ENCODE measurements around the gene STAT1.
"Not testable (repeated sequence)": the region's sequence is repeated elsewhere in the genome, so short reads cannot be mapped to it uniquely, and the experiment has no call there.

STAT1 gene

DNA sequence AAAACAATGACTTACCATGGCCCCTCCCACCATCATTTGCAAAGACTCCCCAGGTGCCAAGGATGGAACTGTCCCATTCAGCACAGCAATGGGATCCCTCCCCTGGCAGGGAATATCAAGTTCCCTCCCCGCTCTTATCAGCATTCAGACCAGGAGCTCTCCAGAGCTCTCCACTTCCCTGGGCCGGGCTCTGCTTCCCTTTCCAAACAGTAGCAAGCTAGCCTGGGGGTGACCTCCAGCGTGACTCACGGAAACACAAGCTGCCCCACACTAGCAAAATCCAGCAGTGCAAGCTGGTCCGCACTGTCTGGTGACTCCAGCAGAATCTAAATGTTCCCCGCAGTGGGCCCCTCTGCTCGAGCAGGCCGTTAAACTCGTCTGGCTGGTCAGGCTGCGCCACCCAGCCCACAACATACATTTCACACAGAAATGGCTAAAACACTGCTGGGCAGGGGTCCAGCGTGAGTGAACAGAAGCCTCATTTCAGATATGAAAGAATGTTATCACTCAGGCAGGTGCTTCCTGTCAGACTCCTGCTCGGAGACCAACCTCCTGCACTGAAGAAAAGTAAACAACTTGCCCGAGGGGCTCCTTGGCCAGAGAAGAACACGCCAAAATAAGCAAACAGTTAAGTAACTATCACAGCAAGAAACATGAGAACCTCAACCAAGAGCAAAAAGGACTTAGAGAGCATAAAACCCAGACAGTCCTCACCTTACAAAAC is 33.9 kb downstream of the STAT1 start:
- no peak for DNase-seq

DNA sequence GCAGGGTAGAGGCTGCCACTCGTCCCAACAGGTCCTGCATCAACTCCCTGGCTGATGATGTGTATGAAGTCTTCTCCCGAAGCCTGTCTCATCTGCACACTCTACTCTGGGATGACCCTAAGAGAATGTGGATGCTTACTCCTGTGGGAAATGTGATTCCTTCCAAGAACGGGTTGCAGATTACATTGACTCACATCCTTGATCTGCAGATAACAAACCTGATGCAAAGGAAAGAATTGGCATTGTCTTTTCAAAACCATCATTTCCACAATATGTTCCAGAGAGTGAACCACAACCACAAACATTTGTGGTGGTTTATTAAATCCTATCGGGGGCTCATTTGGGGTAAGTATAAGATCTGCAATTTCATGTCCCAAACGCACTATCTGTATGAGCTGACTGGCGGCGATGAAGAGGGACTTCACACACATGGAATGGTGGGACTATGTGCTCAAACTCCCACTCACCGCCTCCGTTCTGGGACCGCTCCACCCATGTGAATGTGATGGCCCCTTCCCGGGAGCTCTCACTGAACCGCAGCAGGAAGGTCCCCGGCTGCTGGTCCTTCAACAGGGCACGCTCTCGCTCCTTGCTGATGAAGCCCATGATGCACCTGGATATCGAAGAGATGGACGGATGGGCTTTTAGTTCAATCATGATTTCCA is 35.5 kb downstream of the STAT1 start:
- DNase-seq, result no peak

DNA sequence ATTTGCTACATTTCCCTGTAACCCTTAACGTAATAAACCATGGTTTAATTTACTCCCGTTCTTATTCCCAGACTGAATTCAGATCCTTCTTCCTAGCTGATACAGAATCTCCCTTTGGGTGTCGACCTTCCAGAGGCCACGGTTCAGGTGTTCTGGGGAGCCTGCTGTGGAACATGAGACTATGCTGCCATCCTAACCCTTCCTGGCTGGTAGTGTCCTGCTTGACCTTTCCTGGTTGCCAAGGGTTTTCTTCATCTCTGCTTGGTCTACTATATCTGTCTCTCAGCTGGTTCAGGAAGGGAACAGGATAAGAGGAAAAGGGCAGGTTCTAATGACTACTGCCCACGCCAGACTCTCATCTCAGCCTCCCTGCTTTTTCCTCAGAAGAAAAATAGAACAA is 36.5 kb downstream of the STAT1 start:
- no peak for DNase-seq

DNA sequence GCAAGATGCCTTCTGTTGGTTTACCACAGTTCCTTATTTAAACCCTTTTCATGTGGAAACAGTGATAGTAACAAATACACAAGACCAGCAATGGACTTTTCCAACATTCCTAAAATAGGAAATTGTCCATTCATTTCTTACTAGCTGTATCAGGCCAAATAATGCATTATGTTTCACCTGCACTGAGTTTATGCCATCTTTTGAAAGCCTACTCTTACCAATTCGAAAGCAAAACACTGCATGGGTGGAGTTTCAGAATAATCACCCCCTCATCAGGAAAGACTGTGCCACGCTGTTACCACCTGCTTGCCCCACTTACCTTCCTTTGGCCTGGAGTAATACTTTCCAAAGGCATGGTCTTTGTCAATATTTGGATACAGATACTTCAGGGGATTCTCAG is 37.5 kb downstream of the STAT1 start:
- no peak for DNase-seq

- DNase-seq, result no peak
These were observed 39.2 kb downstream of the STAT1 start for GRCh38 chr2:190974629-190975361.

DNA sequence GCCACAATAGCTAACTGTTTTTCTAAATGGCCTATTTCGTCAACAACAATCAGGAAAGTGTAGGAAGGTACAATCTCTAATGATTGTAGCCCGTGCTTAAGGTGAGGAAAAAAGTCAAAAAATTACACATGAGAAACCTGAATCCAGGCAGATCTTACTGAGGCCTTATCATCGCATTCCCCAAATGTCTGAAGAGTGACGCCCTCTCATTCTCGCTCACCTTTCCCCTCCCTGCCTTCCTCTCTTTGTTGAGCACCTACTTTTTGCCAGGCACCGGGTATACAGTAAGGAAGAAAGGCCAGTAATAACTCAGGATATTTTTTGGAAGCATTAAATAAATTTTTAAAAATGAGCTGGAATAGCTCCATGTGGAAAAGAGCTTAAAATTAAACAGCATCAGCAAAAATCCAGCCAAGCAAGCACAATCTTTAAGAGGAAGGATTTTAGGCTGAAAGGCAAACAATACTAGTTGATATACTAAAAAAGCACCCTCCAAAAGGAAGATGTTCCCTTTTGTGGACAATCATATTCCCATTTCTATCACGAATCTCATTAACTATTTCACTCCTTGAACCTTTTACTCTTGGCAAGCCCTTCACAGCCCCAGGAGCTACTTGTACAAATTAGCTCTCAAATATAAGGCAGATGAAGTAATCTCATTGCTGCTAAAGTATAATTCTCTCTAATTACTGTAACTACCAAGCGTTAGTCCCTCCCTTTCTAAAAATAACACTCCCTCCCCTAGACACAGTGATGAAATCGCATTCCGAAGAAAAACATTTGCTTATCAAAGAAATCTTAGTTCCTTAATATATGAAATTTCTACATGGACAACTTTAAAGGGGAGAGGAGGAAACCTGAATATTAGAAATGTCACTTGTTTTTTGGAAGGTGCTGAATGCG is 40.0 kb downstream of the STAT1 start:
- DNase-seq, result no peak

DNA sequence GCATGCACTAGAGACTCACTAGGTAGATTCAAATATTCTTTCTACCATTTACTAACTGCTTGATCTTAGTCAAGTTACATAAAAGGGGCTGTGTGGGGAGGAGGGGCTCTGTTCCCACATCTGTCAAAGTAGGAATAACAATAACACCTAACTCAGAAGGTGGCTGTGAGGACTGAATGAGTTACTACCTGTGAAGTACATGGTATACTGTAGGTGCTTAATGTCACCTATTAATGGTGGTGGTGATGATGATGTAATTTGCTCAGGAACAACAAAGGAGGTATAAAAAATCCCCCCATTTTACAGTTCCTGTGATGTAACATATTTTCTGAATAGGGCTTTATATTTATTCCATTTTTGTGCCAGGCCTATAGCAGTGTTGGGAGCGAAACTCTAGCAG is 40.7 kb downstream of the STAT1 start:
- DNase-seq, result no peak

DNA sequence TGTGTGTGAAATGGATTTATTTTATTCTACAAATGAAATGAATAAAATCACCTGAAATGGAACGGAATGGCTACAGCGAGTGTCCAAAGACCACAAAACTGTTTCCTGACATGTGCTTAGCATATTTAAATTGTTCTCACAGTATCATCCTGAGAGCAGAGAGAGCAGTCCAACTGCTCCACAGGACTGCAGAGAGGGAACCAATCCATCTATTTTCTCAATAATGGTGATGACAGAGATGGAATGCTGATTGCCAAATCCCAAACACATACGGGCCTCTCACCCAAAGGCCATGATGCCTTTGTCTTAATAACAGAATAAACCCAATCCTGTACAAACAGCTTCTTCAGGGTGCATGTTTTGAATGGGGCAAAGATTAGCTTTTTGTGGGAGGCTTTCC is 41.1 kb downstream of the STAT1 start:
- DNase-seq, result no peak

DNA sequence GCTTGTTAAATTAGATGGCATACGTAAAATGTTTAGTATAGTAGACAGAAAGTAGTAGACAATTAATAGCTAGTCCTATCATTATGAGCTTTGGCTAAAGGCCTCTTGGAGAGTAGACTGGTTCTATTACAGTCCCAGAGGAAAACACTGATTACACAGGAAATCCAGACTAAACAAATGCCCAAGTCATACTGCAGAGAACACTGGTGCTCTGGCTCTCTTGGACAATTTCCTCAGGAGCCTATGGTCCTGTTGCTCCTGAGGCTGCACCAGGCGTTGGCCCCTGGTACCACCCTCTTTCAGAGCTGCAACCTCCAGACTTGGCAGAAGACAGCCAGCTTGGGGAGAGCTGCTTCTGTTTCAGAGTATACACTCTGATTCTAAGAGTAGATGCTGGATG is 41.8 kb downstream of the STAT1 start:
- DNase-seq, result no peak

- no peak for DNase-seq
These were observed 43.0 kb downstream of the STAT1 start for GRCh38 chr2:190970873-190971506.

GRCh38 chr2:190970160-190970559 is 43.8 kb downstream of the STAT1 start:
- no peak for DNase-seq

DNA sequence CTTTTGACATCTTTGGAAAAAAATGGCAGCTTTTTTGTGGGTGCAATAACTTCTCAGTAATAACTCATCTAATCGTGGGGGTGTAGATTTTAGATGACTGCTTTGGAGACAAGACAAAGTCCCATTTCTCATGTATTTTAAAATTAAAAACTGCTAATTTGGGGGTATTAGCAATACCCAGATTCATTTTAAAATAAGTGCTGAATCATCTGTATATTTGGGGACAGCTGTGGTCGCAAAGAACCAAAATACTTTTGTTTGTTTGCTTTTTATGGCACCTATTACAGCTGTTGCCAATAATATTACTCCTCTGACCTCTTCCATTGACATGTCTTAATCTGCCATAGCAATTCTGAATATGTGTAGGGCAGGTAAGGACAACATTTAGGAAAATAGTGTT is 45.4 kb downstream of the STAT1 start:
- no peak for DNase-seq

DNA sequence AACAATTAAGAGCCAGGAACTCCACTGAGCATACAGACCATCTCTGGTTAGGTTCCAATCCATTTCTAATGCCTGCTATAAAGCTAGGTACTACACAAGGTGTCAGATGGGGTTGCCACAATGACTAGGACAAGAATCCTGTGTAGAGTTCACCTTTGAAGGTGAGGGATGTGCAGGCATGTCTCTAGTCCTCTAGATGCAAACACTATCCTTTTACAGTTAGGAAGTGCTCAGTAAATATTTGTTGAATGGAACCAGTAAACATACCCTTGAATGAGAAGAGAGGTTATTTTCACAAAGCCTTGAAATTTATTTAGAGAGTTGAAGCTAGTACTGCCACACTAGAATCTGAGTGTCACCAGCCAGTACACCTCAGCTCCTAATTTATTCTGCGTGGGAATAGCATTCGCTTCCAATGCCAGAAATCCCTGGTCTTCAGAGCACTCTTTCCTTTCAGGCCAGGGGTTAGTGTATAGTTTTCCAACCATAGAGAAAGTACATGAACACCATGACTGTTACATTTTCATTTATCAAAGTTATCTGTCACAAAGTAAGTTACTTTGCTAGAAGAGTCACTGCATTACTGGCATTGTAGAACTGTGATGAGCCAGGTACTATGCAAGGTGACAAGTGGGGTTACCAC is 48.3 kb downstream of the STAT1 start:
- no peak for DNase-seq

GRCh38 chr2:190964170-190964795 is 49.7 kb downstream of the STAT1 start:
- DNase-seq, result no peak

- no peak for DNase-seq
These were observed 50.9 kb downstream of the STAT1 start for GRCh38 chr2:190963088-190963487.

GRCh38 chr2:190961918-190962487 is 52.0 kb downstream of the STAT1 start:
- DNase-seq, result no peak

DNA sequence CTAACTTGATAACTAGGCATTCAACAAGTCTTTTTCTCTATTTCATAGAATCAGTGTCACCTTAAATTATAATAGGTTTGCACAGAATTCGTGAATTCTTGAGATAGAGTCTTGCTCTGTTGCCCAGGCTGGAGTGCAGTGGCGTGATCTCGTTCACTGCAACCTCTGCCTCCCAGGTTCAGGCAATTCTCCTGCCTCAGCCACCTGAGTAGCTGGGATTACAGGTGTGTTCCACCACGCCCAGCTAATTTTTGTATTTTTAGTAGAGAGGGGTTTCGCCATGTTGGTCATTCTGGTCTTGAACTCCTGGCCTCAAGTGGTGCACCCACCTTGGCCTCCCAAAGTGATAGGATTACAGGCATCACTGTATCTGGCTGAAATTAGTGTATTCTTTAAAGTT is 52.9 kb downstream of the STAT1 start:
- not testable (repeated sequence) for DNase-seq

GRCh38 chr2:190959911-190960788 is 53.8 kb downstream of the STAT1 start:
- DNase-seq, result no peak

GRCh38 chr2:190953257-190953656 is 60.7 kb downstream of the STAT1 start:
- DNase-seq, result no peak

- DNase-seq, result no peak
These were observed 63.4 kb downstream of the STAT1 start for GRCh38 chr2:190950566-190950991.

Data from NCI-H1930 (cell line).